ENCODE data around the gene MSTN. TPM values are rescaled to one million over a fixed set of nuclear protein-coding genes. Genes with fewer than 3 reads are reported as not detected.

MSTN gene
- polyA plus RNA-seq (2013, experiment 1 of 2) = 0.15 TPM
- polyA plus RNA-seq (2013, experiment 2 of 2) = not detected

DNA sequence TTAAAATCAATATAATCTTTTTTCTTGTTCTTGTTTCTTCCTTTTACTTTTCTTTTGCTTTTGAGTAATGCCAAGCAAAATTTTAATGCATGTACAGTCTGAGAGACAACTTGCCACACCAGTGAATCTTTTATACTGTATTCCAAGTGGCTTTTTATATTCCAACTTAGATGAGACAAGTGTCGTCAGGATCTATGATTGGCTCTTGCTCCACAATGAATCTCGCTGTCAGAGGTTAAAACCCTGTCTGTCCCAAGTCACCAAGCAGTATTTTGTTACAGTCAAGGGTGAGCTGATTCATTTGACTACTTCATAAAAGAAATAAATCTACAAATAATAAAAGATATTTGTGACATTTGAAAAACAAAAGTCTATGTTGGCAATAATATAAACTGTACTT lies at the start of gene MSTN:
TSS of gene MSTN (minus strand) at position 129 of the 400 bp plus-strand sequence. CDS start 133 bp downstream, outside the sequence.
- no peak within 1 kb of the TSS for H3K4me3 ChIP-seq (ENCODE audit: low read length)
- 92% methylated on average over 2 of the region's 2 CpGs for WGBS
- H3K27me3 ChIP-seq (ENCODE audit: insufficient read depth, low read length) = no peaks in the 10 kb centered on the region
- H3K36me3 ChIP-seq (ENCODE audit: insufficient read depth, low read length) = no peaks in the 10 kb centered on the region
- no peaks in the 10 kb centered on the region for H3K4me1 ChIP-seq (ENCODE audit: insufficient read depth, low read length)
- H3K9me3 ChIP-seq (ENCODE audit: insufficient read depth, low read depth, low read length) = no peaks in the 10 kb centered on the region
- H3K9ac ChIP-seq (ENCODE audit: low read depth, low read length) = no peak within 1 kb of the TSS
- H3K27ac ChIP-seq (ENCODE audit: low read depth, low read length) = no peak within 1 kb of the TSS

DNA sequence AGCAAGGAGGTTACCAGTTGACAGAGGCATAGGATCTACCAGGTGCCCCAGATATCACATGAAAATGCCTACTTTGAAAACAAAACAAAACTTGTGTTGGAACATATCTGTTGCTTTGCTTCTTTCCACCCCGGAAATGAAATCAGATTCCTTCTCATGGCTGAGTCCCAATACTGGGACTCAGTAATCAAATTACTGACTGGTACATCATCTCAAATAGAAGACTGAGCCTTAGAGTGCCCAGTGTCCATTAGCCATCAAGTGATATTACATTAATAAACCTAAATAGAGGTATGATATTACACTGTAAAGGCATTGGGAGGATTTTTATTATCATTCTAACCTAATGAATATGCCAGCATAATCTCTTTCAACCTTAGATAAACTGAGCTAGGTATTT lies 48.6 kb upstream of the MSTN start:
- Histone ChIP-seq H3K9ac (ENCODE audit: low read depth, low read length) (no peak overlapping the region), H3K27ac (ENCODE audit: low read depth, low read length) (no peak overlapping the region), H3K4me3 (ENCODE audit: low read length) (no peak overlapping the region), H3K36me3 (ENCODE audit: insufficient read depth, low read length) (no peaks in the 10 kb centered on the region), H3K4me1 (ENCODE audit: insufficient read depth, low read length) (no peaks in the 10 kb centered on the region), H3K9me3 (ENCODE audit: insufficient read depth, low read depth, low read length) (0 out of 2 replicates have a peak, but pooled peaks cover 3% of the 10 kb centered on the region), H3K27me3 (ENCODE audit: insufficient read depth, low read length) (no peaks in the 10 kb centered on the region)
- 94% methylated on average over 1 of the region's 1 CpG for WGBS

GRCh38 chr2:190110699-190111098 lies 48.2 kb upstream of the MSTN start:
- Histone ChIP-seq H3K9ac (ENCODE audit: low read depth, low read length) (no peak overlapping the region), H3K4me1 (ENCODE audit: insufficient read depth, low read length) (no peaks in the 10 kb centered on the region), H3K27me3 (ENCODE audit: insufficient read depth, low read length) (no peaks in the 10 kb centered on the region), H3K9me3 (ENCODE audit: insufficient read depth, low read depth, low read length) (0 out of 2 replicates have a peak, but pooled peaks cover under 1% of the 10 kb centered on the region), H3K36me3 (ENCODE audit: insufficient read depth, low read length) (no peaks in the 10 kb centered on the region), H3K27ac (ENCODE audit: low read depth, low read length) (no peak overlapping the region), H3K4me3 (ENCODE audit: low read length) (no peak overlapping the region)
- WGBS = 96% methylated on average over 7 of the region's 7 CpGs

- H3K36me3 ChIP-seq (ENCODE audit: insufficient read depth, low read length) = no peaks in the 10 kb centered on the region
- no peak overlapping the region for H3K27ac ChIP-seq (ENCODE audit: low read depth, low read length)
- no peaks in the 10 kb centered on the region for H3K9me3 ChIP-seq (ENCODE audit: insufficient read depth, low read depth, low read length)
- H3K9ac ChIP-seq (ENCODE audit: low read depth, low read length) = no peak overlapping the region
- H3K4me1 ChIP-seq (ENCODE audit: insufficient read depth, low read length) = no peaks in the 10 kb centered on the region
- WGBS = 97% methylated on average over 2 of the region's 2 CpGs
- no peaks in the 10 kb centered on the region for H3K27me3 ChIP-seq (ENCODE audit: insufficient read depth, low read length)
- H3K4me3 ChIP-seq (ENCODE audit: low read length) = no peak overlapping the region
These were observed 47.6 kb upstream of the MSTN start for GRCh38 chr2:190110131-190110530.

- Histone ChIP-seq H3K4me1 (ENCODE audit: insufficient read depth, low read length) (no peaks in the 10 kb centered on the region), H3K27me3 (ENCODE audit: insufficient read depth, low read length) (no peaks in the 10 kb centered on the region), H3K9ac (ENCODE audit: low read depth, low read length) (no peak overlapping the region), H3K9me3 (ENCODE audit: insufficient read depth, low read depth, low read length) (no peaks in the 10 kb centered on the region), H3K4me3 (ENCODE audit: low read length) (no peak overlapping the region), H3K36me3 (ENCODE audit: insufficient read depth, low read length) (no peaks in the 10 kb centered on the region), H3K27ac (ENCODE audit: low read depth, low read length) (no peak overlapping the region)
- WGBS = 79% methylated on average over 3 of the region's 4 CpGs
These were observed 44.9 kb upstream of the MSTN start for GRCh38 chr2:190107409-190107808.

DNA sequence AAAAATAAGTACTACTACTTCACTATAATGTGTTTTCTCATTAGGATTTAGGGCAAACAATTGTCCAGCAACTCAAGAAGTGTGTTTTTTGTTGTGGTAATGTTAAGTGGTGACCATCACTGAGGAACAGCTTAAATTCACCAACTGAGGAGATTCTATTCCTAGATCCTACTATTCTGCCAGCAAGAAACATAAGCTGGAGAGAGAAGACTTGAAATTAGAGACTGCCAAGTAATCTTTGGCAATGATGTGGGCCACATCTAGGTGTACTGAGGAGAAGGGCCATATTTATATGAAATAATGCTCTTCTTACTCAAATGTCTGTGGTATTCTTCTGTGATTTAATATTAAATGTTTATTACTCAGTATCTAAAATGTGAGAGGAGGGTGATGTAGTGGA lies 44.3 kb upstream of the MSTN start:
- Histone ChIP-seq H3K9ac (ENCODE audit: low read depth, low read length) (no peak overlapping the region), H3K4me1 (ENCODE audit: insufficient read depth, low read length) (no peaks in the 10 kb centered on the region), H3K36me3 (ENCODE audit: insufficient read depth, low read length) (no peaks in the 10 kb centered on the region), H3K9me3 (ENCODE audit: insufficient read depth, low read depth, low read length) (peaks cover 2% of the 10 kb centered on the region; the same call in 1 of the 2 replicates), H3K27me3 (ENCODE audit: insufficient read depth, low read length) (no peaks in the 10 kb centered on the region), H3K4me3 (ENCODE audit: low read length) (no peak overlapping the region), H3K27ac (ENCODE audit: low read depth, low read length) (no peak overlapping the region)

DNA sequence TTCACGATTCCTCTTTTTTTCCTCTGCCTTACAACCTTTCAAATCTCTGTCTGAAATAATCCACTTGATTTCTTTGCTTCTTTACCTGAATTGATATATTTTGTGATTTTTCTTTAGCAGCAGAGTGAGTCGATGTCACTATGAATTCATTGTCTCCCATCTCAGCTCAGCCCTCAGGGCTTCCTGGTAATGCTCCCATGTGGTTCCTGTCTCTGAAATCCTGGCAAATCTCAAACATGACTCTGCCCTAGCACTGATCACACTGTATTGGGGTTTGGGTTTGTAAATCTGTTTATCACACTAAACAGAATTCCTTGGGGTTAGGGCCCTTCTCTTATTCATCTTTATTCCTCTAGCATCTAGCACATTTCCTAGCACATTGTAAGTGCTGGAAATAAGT lies 43.0 kb upstream of the MSTN start:
- Histone ChIP-seq H3K4me1 (ENCODE audit: insufficient read depth, low read length) (no peaks in the 10 kb centered on the region), H3K9me3 (ENCODE audit: insufficient read depth, low read depth, low read length) (peaks cover 3% of the 10 kb centered on the region; the same call in 1 of the 2 replicates), H3K27ac (ENCODE audit: low read depth, low read length) (no peak overlapping the region), H3K36me3 (ENCODE audit: insufficient read depth, low read length) (no peaks in the 10 kb centered on the region), H3K9ac (ENCODE audit: low read depth, low read length) (no peak overlapping the region), H3K4me3 (ENCODE audit: low read length) (no peak overlapping the region), H3K27me3 (ENCODE audit: insufficient read depth, low read length) (no peaks in the 10 kb centered on the region)
- WGBS = 92% methylated on average over 2 of the region's 2 CpGs

DNA sequence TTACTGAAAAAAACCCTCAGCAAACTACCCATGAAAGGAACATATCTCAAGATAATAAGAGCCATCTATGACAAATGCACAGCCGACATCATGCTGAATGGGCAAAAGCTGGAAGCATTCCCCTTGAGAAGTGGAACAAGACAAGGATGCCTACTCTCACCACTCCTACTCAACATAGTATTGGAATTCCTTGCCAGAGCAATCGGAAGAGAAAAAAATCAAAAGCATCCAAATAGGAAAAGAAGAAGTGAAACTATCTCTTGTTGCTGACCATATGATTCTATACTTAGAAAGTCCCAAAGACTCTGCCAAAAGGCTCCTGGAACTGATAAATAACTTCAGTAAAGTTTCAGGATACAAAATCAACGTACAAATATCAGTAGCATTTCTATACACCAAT lies 40.6 kb upstream of the MSTN start:
- H3K27ac ChIP-seq (ENCODE audit: low read depth, low read length) = no peak overlapping the region
- no peak overlapping the region for H3K4me3 ChIP-seq (ENCODE audit: low read length)
- peaks cover 3% of the 10 kb centered on the region; the same call in 1 of the 2 replicates for H3K9me3 ChIP-seq (ENCODE audit: insufficient read depth, low read depth, low read length)
- no peaks in the 10 kb centered on the region for H3K36me3 ChIP-seq (ENCODE audit: insufficient read depth, low read length)
- H3K27me3 ChIP-seq (ENCODE audit: insufficient read depth, low read length) = no peaks in the 10 kb centered on the region
- H3K9ac ChIP-seq (ENCODE audit: low read depth, low read length) = no peak overlapping the region
- no peaks in the 10 kb centered on the region for H3K4me1 ChIP-seq (ENCODE audit: insufficient read depth, low read length)
- WGBS = 96% methylated on average over 3 of the region's 3 CpGs

DNA sequence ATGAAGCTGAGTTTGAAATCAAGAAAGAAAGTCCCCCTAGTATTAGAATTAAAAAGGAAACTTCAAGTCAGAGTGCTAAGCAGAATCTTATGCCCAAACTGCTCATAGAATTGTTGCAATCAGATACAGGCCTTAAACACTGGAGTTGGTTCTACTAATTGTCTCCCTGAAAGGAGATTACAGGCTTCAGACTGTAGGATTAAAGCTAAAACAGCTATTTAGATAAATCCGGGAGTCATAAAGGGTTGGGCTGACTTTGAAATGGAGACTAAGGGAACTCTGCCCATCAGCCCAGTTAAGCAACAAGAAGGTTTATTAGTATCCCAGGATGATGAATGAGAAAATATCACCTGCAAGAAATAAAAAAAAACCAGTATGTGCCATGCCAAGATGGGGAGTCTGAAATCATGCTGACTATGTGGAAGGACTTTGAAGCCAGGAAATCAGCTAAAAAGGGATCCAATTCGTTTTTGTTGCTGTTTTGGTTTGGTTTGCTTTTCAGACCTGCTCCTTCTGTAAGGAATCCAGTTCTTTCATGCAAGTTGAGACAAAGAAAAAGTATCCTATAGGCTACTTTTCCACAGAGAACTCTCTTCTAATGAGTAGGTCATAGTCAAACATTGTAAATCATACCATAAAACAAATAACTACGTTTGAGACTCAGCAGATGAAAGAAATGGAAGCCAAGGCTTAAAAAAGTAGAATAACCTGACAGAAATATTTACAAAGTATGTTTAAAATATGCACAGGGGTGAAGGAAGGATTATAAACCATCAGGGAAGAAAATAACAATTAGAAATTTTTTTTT lies 37.6 kb upstream of the MSTN start:
- no peaks in the 10 kb centered on the region for H3K27me3 ChIP-seq (ENCODE audit: insufficient read depth, low read length)
- H3K36me3 ChIP-seq (ENCODE audit: insufficient read depth, low read length) = no peaks in the 10 kb centered on the region
- H3K9ac ChIP-seq (ENCODE audit: low read depth, low read length) = no peak overlapping the region
- H3K4me1 ChIP-seq (ENCODE audit: insufficient read depth, low read length) = no peaks in the 10 kb centered on the region
- WGBS = 80% methylated on average over 2 of the region's 3 CpGs
- H3K9me3 ChIP-seq (ENCODE audit: insufficient read depth, low read depth, low read length) = peaks cover 3% of the 10 kb centered on the region; the same call in 1 of the 2 replicates
- no peak overlapping the region for H3K4me3 ChIP-seq (ENCODE audit: low read length)
- H3K27ac ChIP-seq (ENCODE audit: low read depth, low read length) = no peak overlapping the region

DNA sequence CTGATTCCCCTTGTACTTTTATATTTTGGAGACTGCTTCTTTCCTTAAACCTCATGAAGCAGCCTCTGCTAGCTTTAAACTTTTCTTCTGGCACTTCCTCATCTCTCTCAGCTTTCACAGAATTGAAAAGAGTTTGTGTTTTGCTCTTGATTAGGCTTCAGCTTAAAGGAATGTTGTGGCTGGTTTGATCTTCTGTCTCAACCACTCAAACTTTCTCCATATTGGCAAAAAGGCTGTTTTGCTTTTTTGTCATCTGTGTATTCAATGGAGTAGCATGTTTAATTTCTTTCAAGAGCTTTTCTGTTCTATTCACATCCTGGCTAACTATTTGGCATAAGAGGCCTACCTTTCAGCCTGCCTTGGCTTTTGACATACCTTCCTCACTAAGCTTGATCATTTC lies 36.3 kb upstream of the MSTN start:
- no peaks in the 10 kb centered on the region for H3K4me1 ChIP-seq (ENCODE audit: insufficient read depth, low read length)

GRCh38 chr2:190097115-190097514 lies 34.6 kb upstream of the MSTN start:
- no peak overlapping the region for H3K27ac ChIP-seq (ENCODE audit: low read depth, low read length)
- H3K27me3 ChIP-seq (ENCODE audit: insufficient read depth, low read length) = no peaks in the 10 kb centered on the region
- H3K36me3 ChIP-seq (ENCODE audit: insufficient read depth, low read length) = no peaks in the 10 kb centered on the region
- H3K4me3 ChIP-seq (ENCODE audit: low read length) = no peak overlapping the region
- peaks cover 3% of the 10 kb centered on the region; the same call in 1 of the 2 replicates for H3K9me3 ChIP-seq (ENCODE audit: insufficient read depth, low read depth, low read length)
- H3K9ac ChIP-seq (ENCODE audit: low read depth, low read length) = no peak overlapping the region
- 100% methylated on average over 1 of the region's 1 CpG for WGBS
- H3K4me1 ChIP-seq (ENCODE audit: insufficient read depth, low read length) = no peaks in the 10 kb centered on the region

More for the DNA sequence above, 36.3 kb upstream of the MSTN start:
- Histone ChIP-seq H3K9me3 (ENCODE audit: insufficient read depth, low read depth, low read length) (peaks cover 3% of the 10 kb centered on the region; the same call in 1 of the 2 replicates), H3K27ac (ENCODE audit: low read depth, low read length) (no peak overlapping the region), H3K36me3 (ENCODE audit: insufficient read depth, low read length) (no peaks in the 10 kb centered on the region), H3K4me3 (ENCODE audit: low read length) (no peak overlapping the region), H3K27me3 (ENCODE audit: insufficient read depth, low read length) (no peaks in the 10 kb centered on the region), H3K9ac (ENCODE audit: low read depth, low read length) (no peak overlapping the region)
